IMR-90 (cell line): ENCODE measurements around the gene CTBP2. TPM values are rescaled to one million over a fixed set of nuclear protein-coding genes. Genes with fewer than 3 reads are reported as not detected.

ENCODE experiments used
- ATAC-seq: fragments of 200-7000 bp; cut with Tn5 transposase; 2 replicates; pipeline ENCODE4 v1.9.1; 2020; ENCODE audit warnings: low read depth, mild to moderate bottlenecking, moderate library complexity
- BruUV-seq: library from RNA; stranded (reverse); fragments of 400-500 nt; replicated peaks from 2 replicates; lab custom pipeline; 2021; lab: Mats Ljungman, UMichigan
- CTCF ChIA-PET: fragments of 300-600 bp; formaldehyde crosslinking; extraction: SDS; loops from one replicate; lab custom pipeline; 2021; ENCODE audit warnings: antibody characterized with exemption; lab: Yijun Ruan, JAX
- POLR2A ChIA-PET: fragments of 300-600 bp; sonication (Branson Sonifier 250); formaldehyde crosslinking; loops from one replicate; lab custom pipeline; 2022; ENCODE audit warnings: antibody characterized with exemption; ENCODE audit not compliant: unreplicated experiment; lab: Charles Lee
- DNase-seq: peaks from one replicate; pipeline ENCODE4 v3.0.0; 2013
- H2AFZ ChIP-seq: replicated peaks from 2 replicates; pipeline ENCODE3; 2013; ENCODE audit warnings: low read length, mild to moderate bottlenecking; ENCODE audit not compliant: poor library complexity
- H2AK5ac ChIP-seq: 2 replicates; pipeline ENCODE4 v1.6.1; 2013; ENCODE audit warnings: low read depth, low read length, inconsistent platforms
- H2AK9ac ChIP-seq: replicated peaks from 2 replicates; pipeline ENCODE3; 2013; ENCODE audit warnings: mild to moderate bottlenecking, low read depth, low read length, moderate library complexity; ENCODE audit not compliant: poor library complexity
- H2BK120ac ChIP-seq: 2 replicates; pipeline ENCODE4 v1.6.1; 2013; ENCODE audit warnings: low read depth, low read length, inconsistent platforms
- H2BK15ac ChIP-seq: 3 replicates; pipeline ENCODE4 v1.6.1; 2013; ENCODE audit warnings: low read depth, low read length, inconsistent platforms
- H2BK20ac ChIP-seq: 2 replicates; pipeline ENCODE4 v1.6.1; 2013; ENCODE audit warnings: low read depth, mild to moderate bottlenecking, inconsistent platforms, low read length, moderate library complexity
- H2BK5ac ChIP-seq: 2 replicates; pipeline ENCODE4 v1.6.1; 2013; ENCODE audit warnings: mild to moderate bottlenecking, low read depth, low read length, inconsistent platforms; ENCODE audit not compliant: poor library complexity, severe bottlenecking
- H3K14ac ChIP-seq: replicated peaks from 2 replicates; pipeline ENCODE4 v1.6.1; 2013; ENCODE audit warnings: low read depth, low read length, inconsistent platforms
- H3K18ac ChIP-seq: 2 replicates; pipeline ENCODE4 v1.6.1; 2013; ENCODE audit warnings: low read depth, low read length, control low read depth
- H3K23ac ChIP-seq: 2 replicates; pipeline ENCODE4 v1.6.1; 2013; ENCODE audit warnings: low read depth, low read length, inconsistent platforms
- H3K27ac ChIP-seq: 2 replicates; pipeline ENCODE4 v1.5.1; 2013; ENCODE audit warnings: mild to moderate bottlenecking, control low read depth, low read length; ENCODE audit not compliant: insufficient read depth
- H3K27me3 ChIP-seq: 2 replicates; pipeline ENCODE4 v1.6.1; 2013; ENCODE audit warnings: low read length; ENCODE audit not compliant: control insufficient read depth, insufficient read depth
- H3K36me3 ChIP-seq: 2 replicates; pipeline ENCODE4 v1.6.1; 2013; ENCODE audit warnings: low read length, mixed read lengths; ENCODE audit not compliant: control insufficient read depth, insufficient read depth
- H3K4ac ChIP-seq: 2 replicates; pipeline ENCODE4 v1.6.1; 2013; ENCODE audit warnings: low read depth, low read length, inconsistent platforms
- H3K4me1 ChIP-seq: 2 replicates; pipeline ENCODE4 v1.6.1; 2013; ENCODE audit warnings: low read length, mixed read lengths; ENCODE audit not compliant: control insufficient read depth, insufficient read depth
- H3K4me2 ChIP-seq: 2 replicates; pipeline ENCODE4 v1.6.1; 2013; ENCODE audit warnings: low read depth, mild to moderate bottlenecking, control low read depth, low read length, moderate library complexity
- H3K4me3 ChIP-seq: 2 replicates; pipeline ENCODE4 v1.5.1; 2013; ENCODE audit warnings: low read depth, mild to moderate bottlenecking, control low read depth, low read length, moderate library complexity; ENCODE audit not compliant: insufficient read depth
- H3K56ac ChIP-seq: 2 replicates; pipeline ENCODE4 v1.6.1; 2013; ENCODE audit warnings: low read length, inconsistent platforms; ENCODE audit not compliant: insufficient read depth; ENCODE audit errors: extremely low read depth
- H3K79me1 ChIP-seq, 2 experiments: 2 replicates each; pipeline ENCODE4 v1.6.1; 2013; ENCODE audit warnings: low read length in 2 of 2, inconsistent platforms in 1 of 2, low read depth in 1 of 2
- H3K9ac ChIP-seq: 2 replicates; pipeline ENCODE4 v1.6.1; 2013; ENCODE audit warnings: low read depth, low read length, control low read depth
- H3K9me1 ChIP-seq: 2 replicates; pipeline ENCODE4 v1.6.1; 2013; ENCODE audit warnings: low read length, inconsistent platforms; ENCODE audit not compliant: insufficient read depth
- H3K9me3 ChIP-seq: 2 replicates; pipeline ENCODE4 v1.6.1; 2013; ENCODE audit warnings: low read length; ENCODE audit not compliant: control insufficient read depth, insufficient read depth
- H4K20me1 ChIP-seq: 2 replicates; pipeline ENCODE4 v1.6.1; 2013; ENCODE audit warnings: low read length, inconsistent platforms; ENCODE audit not compliant: insufficient read depth
- H4K5ac ChIP-seq: 2 replicates; pipeline ENCODE4 v1.6.1; 2013; ENCODE audit warnings: mild to moderate bottlenecking, low read depth, low read length, control low read depth
- H4K8ac ChIP-seq, 2 experiments: 2 replicates each; pipeline ENCODE4 v1.6.1; 2013; ENCODE audit warnings: low read depth in 2 of 2, low read length in 2 of 2, control low read depth in 1 of 2, inconsistent platforms in 1 of 2
- H4K91ac ChIP-seq: 2 replicates; pipeline ENCODE4 v1.6.1; 2013; ENCODE audit warnings: low read depth, low read length, inconsistent platforms; ENCODE audit not compliant: insufficient read depth
- CEBPB ChIP-seq: IDR thresholded peaks from 2 replicates; pipeline ENCODE4 v1.6.1; 2012; ENCODE audit warnings: low read depth, low read length, improper control_type of control experiment
- MAZ ChIP-seq: IDR thresholded peaks from 2 replicates; pipeline ENCODE4 v1.6.1; 2012; ENCODE audit warnings: low read depth, mild to moderate bottlenecking, low read length, improper control_type of control experiment, moderate library complexity, borderline replicate concordance
- MXI1 ChIP-seq: IDR thresholded peaks from 2 replicates; pipeline ENCODE4 v1.6.1; 2012; ENCODE audit warnings: low read depth, mild to moderate bottlenecking, low read length, moderate library complexity, borderline replicate concordance
- NFE2L2 ChIP-seq: fragments of 150-350 bp; IDR thresholded peaks from 2 replicates; pipeline ENCODE4 v1.6.1; 2016; ENCODE audit warnings: low read depth, mild to moderate bottlenecking, low read length
- RCOR1 ChIP-seq: IDR thresholded peaks from 2 replicates; pipeline ENCODE4 v1.6.1; 2012; ENCODE audit warnings: mild to moderate bottlenecking, low read length, improper control_type of control experiment; ENCODE audit not compliant: insufficient replicate concordance
- WGBS, 2 experiments: methylation state at CpG; one replicate each; pipeline versions ENCODE4 v1.1.5 to v1.1.7; 2013; ENCODE audit warnings: missing lambda C conversion rate in 2 of 2; ENCODE audit not compliant: insufficient read length in 1 of 2; ENCODE audit errors: extremely low coverage in 2 of 2; 5-methylcytosine and 5-hydroxymethylcytosine counted together
- dilution Hi-C: fragments of 300-500 bp; cut with HindIII; formaldehyde crosslinking; loops from one replicate; pipeline ENCODE4 v1.14.3; 2018; ENCODE audit warnings: low sequenced_read_pairs; ENCODE audit not compliant: unreplicated experiment
- in situ Hi-C: fragments of 300-500 bp; cut with MboI; formaldehyde crosslinking; loops from 3 replicates; pipeline ENCODE4 v1.14.3; 2019; ENCODE audit warnings: low sequenced_read_pairs, inconsistent platforms, mixed read lengths
- intact Hi-C: fragments of 100-400 bp; cut with micrococcal nuclease; formaldehyde crosslinking; loops from 2 replicates; pipeline ENCODE4 v1.10.0; 2022
- polyA plus RNA-seq, 3 experiments: library from polyadenylated mRNA; depleted of rRNA; stranded (reverse); fragments of >200 nt; gene quantifications; 2 replicates each; pipeline ENCODE4 v1.2.3, GENCODE V29; 2012; ENCODE audit warnings: low replicate concordance in 1 of 3
- total RNA-seq: library from RNA; depleted of rRNA; stranded (reverse); fragments of >200 nt; gene quantifications from 2 replicates; pipeline ENCODE4 v1.2.3, GENCODE V29; 2012
- TF ChIP-seq, protein P1 (sequence below): conservative IDR thresholded peaks from 2 replicates; pipeline ENCODE4 v1.5.1; 2012; ENCODE audit warnings: mild to moderate bottlenecking, low read depth, low read length, improper control_type of control experiment

CTBP2 gene
- total and polyA plus RNA-seq, 2 of the 4 experiments (the other 2 are of a cell fraction), result 81.0 to 86.6 TPM

DNA sequence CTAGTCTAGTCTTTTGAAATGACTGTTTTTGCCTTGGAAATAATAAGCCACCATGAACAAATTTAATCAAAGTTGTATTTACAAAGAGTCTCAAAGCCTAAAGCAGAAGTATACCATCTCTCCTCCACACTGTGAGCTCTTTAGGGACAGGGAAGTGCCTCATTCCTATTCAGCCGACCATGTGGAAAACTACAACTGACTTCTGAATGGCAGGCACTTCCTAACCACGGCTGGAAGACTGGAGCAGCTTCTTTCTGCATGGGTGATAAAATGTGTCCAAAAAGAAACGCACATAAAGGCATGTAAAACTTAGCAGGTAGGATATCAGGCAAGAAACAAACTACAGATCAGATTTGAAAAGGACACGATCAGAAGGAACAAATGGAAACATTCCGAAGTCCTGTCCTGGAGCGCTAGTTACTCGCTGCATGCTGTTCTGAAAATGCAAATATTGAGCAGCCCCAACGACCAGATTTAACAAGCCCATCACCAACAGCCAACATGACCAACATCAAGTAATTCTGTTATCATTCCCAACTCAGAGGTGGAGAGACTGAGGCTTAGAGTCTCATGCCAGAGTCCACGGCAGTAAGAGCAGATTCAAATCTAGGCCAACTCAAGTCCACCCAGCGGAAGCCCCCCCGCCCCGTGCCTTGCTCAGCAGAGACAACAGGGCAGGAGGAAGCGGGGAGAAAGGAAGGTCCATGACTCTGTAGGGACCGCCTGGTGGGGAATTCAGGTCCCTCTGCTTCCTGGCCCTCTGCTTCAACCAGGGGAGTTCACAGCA, 26.5 kb downstream of the CTBP2 start:
- H4K5ac ChIP-seq, result no peak overlapping the region
- CTCF ChIA-PET, result no interaction called here
- 85% methylated on average over 2 of the region's 14 CpGs; no CpG with 5 or more reads in 1 of the 2 experiments for WGBS, 2 experiments
- H3K4ac ChIP-seq, result no peak overlapping the region
- H3K9me1 ChIP-seq, result peaks cover 27% of the 10 kb centered on the region
- BruUV-seq, result no TSS peak
- no peak overlapping the region for H3K9ac ChIP-seq
- in situ Hi-C loops (no loop called here), intact Hi-C loops (no loop called here), dilution Hi-C loops (no loop called here)
- peaks cover 46 to 95% of the 10 kb centered on the region in 2 experiments for H3K79me1 ChIP-seq
- H3K23ac ChIP-seq, result no peak overlapping the region
- no peak overlapping the region for H2BK5ac ChIP-seq
- DNase-seq, result no peak
- no peak overlapping the region for H2BK20ac ChIP-seq
- no peak overlapping the region for H2AK9ac ChIP-seq
- H3K18ac ChIP-seq, result no peak overlapping the region
- H2AFZ ChIP-seq, result no peak overlapping the region
- ATAC-seq, result no peak
- H3K4me3 ChIP-seq, result no peak overlapping the region
- TF ChIP-seq MXI1, result no peak
- TF ChIP-seq, protein P1, sequence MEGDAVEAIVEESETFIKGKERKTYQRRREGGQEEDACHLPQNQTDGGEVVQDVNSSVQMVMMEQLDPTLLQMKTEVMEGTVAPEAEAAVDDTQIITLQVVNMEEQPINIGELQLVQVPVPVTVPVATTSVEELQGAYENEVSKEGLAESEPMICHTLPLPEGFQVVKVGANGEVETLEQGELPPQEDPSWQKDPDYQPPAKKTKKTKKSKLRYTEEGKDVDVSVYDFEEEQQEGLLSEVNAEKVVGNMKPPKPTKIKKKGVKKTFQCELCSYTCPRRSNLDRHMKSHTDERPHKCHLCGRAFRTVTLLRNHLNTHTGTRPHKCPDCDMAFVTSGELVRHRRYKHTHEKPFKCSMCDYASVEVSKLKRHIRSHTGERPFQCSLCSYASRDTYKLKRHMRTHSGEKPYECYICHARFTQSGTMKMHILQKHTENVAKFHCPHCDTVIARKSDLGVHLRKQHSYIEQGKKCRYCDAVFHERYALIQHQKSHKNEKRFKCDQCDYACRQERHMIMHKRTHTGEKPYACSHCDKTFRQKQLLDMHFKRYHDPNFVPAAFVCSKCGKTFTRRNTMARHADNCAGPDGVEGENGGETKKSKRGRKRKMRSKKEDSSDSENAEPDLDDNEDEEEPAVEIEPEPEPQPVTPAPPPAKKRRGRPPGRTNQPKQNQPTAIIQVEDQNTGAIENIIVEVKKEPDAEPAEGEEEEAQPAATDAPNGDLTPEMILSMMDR, result no peak
- TF ChIP-seq CEBPB, result no peak
- TF ChIP-seq MAZ, result no peak
- no peak for TF ChIP-seq RCOR1
- TF ChIP-seq NFE2L2, result no peak
- peaks cover 6% of the 10 kb centered on the region for H3K4me1 ChIP-seq
- peaks cover 92% of the 10 kb centered on the region for H4K20me1 ChIP-seq
- no peak overlapping the region for H2BK120ac ChIP-seq
- no peak overlapping the region for H3K27ac ChIP-seq
- no peak overlapping the region for H3K4me2 ChIP-seq
- H3K36me3 ChIP-seq, result peaks cover 46% of the 10 kb centered on the region
- no peak overlapping the region for H4K91ac ChIP-seq
- no peaks in the 10 kb centered on the region for H3K27me3 ChIP-seq
- POLR2A ChIA-PET, result no interaction called here
- H4K8ac ChIP-seq, result no peak overlapping the region
- H2AK5ac ChIP-seq, result no peak overlapping the region
- H3K14ac ChIP-seq, result no peak overlapping the region
- no peak overlapping the region for H3K56ac ChIP-seq
- H3K9me3 ChIP-seq, result peaks cover 4% of the 10 kb centered on the region
- no peak overlapping the region for H2BK15ac ChIP-seq
